ENCODE data around the gene LRRC2.
A peak's percentile ranks its signal among the peaks of the same experiment; 100 is the strongest.
"Not testable (repeated sequence)": the region's sequence is repeated elsewhere in the genome, so short reads cannot be mapped to it uniquely, and the experiment has no call there.

LRRC2 gene

GRCh38 chr3:46500656-46501635 is 65.2 kb downstream of the LRRC2 start:
- peak overlapping the region in 2 of 3 experiments; percentile 4 to 62 for H3K27ac Mint-ChIP-seq
- H3K9me3 Mint-ChIP-seq, result peaks cover 2% of the 10 kb centered on the region
- no peaks in the 10 kb centered on the region for H3K36me3 Mint-ChIP-seq (ENCODE audit: low read depth)
- H3K4me3 Mint-ChIP-seq, result no peak overlapping the region
- TF ChIP-seq CTCF (IDR thresholded peaks at IDR 0.05; ENCODE audit: unreplicated experiment in 3 of 3), result no peak
- H3K27me3 Mint-ChIP-seq (ENCODE audit: low read depth), result peaks cover 16% of the 10 kb centered on the region
- H3K4me1 Mint-ChIP-seq, result peaks cover 48% of the 10 kb centered on the region

GRCh38 chr3:46498916-46499519 is 67.1 kb downstream of the LRRC2 start:
- Mint-ChIP-seq H3K36me3 (ENCODE audit: low read depth) (no peaks in the 10 kb centered on the region), H3K4me1 (peaks cover 43% of the 10 kb centered on the region), H3K9me3 (peaks cover 6% of the 10 kb centered on the region), H3K27ac (no peak overlapping the region), H3K4me3 (no peak overlapping the region), H3K27me3 (ENCODE audit: low read depth) (peaks cover 18% of the 10 kb centered on the region)
- no peak for TF ChIP-seq CTCF (IDR thresholded peaks at IDR 0.05; ENCODE audit: unreplicated experiment in 3 of 3)

GRCh38 chr3:46497556-46498265 is 68.4 kb downstream of the LRRC2 start, which contains the start of gene RTP3:
Gene RTP3, plus strand, starts transcription at chr3:46497976. Its CDS starts 87 bp downstream, at chr3:46498063.
- no peak for TF ChIP-seq CTCF (IDR thresholded peaks at IDR 0.05; ENCODE audit: unreplicated experiment in 3 of 3)
- H3K4me1 Mint-ChIP-seq, result peaks cover 30% of the 10 kb centered on the region
- H3K9me3 Mint-ChIP-seq, result peaks cover 6% of the 10 kb centered on the region
- H3K27ac Mint-ChIP-seq, result no peak within 1 kb of the TSS
- no peak within 1 kb of the TSS for H3K4me3 Mint-ChIP-seq
- H3K27me3 Mint-ChIP-seq (ENCODE audit: low read depth), result peaks cover 24% of the 10 kb centered on the region
- H3K36me3 Mint-ChIP-seq (ENCODE audit: low read depth), result no peaks in the 10 kb centered on the region

GRCh38 chr3:46496746-46497555 is 69.2 kb downstream of the LRRC2 start:
- peak in 2 of 3 experiments; percentile 8 to 40 for TF ChIP-seq CTCF (IDR thresholded peaks at IDR 0.05; ENCODE audit: unreplicated experiment in 3 of 3)
- no peak overlapping the region for H3K4me3 Mint-ChIP-seq
- no peaks in the 10 kb centered on the region for H3K36me3 Mint-ChIP-seq (ENCODE audit: low read depth)
- peaks cover 29% of the 10 kb centered on the region for H3K4me1 Mint-ChIP-seq
- peaks cover 28% of the 10 kb centered on the region for H3K27me3 Mint-ChIP-seq (ENCODE audit: low read depth)
- H3K27ac Mint-ChIP-seq, result no peak overlapping the region
- peaks cover 6% of the 10 kb centered on the region for H3K9me3 Mint-ChIP-seq

GRCh38 chr3:46495901-46496456 is 70.1 kb downstream of the LRRC2 start:
- Mint-ChIP-seq H3K9me3 (peaks cover 6% of the 10 kb centered on the region), H3K4me1 (peaks cover 29% of the 10 kb centered on the region), H3K4me3 (no peak overlapping the region), H3K27ac (no peak overlapping the region), H3K27me3 (ENCODE audit: low read depth) (peaks cover 36% of the 10 kb centered on the region), H3K36me3 (ENCODE audit: low read depth) (no peaks in the 10 kb centered on the region)
- no peak for TF ChIP-seq CTCF (IDR thresholded peaks at IDR 0.05; ENCODE audit: unreplicated experiment in 3 of 3)

- H3K4me3 Mint-ChIP-seq, result not testable (repeated sequence)
These were observed 71.6 kb downstream of the LRRC2 start for GRCh38 chr3:46494491-46494890.

More at GRCh38 chr3:46494491-46494890, 71.6 kb downstream of the LRRC2 start:
- H3K4me1 Mint-ChIP-seq, result peaks cover 23% of the 10 kb centered on the region
- peaks cover 36% of the 10 kb centered on the region for H3K27me3 Mint-ChIP-seq (ENCODE audit: low read depth)
- H3K36me3 Mint-ChIP-seq (ENCODE audit: low read depth); H3K9me3 Mint-ChIP-seq; H3K27ac Mint-ChIP-seq: not testable (repeated sequence)
